Measurements from ENCODE around the gene ZNF892. TPM values are rescaled to one million over a fixed set of nuclear protein-coding genes. Genes with fewer than 3 reads are reported as not detected.

Gene ZNF892
- total and polyA plus RNA-seq, 2 of the 13 experiments (the other 11 are each of a cell fraction or from before 2014, with no cell fraction given), result not detected

DNA sequence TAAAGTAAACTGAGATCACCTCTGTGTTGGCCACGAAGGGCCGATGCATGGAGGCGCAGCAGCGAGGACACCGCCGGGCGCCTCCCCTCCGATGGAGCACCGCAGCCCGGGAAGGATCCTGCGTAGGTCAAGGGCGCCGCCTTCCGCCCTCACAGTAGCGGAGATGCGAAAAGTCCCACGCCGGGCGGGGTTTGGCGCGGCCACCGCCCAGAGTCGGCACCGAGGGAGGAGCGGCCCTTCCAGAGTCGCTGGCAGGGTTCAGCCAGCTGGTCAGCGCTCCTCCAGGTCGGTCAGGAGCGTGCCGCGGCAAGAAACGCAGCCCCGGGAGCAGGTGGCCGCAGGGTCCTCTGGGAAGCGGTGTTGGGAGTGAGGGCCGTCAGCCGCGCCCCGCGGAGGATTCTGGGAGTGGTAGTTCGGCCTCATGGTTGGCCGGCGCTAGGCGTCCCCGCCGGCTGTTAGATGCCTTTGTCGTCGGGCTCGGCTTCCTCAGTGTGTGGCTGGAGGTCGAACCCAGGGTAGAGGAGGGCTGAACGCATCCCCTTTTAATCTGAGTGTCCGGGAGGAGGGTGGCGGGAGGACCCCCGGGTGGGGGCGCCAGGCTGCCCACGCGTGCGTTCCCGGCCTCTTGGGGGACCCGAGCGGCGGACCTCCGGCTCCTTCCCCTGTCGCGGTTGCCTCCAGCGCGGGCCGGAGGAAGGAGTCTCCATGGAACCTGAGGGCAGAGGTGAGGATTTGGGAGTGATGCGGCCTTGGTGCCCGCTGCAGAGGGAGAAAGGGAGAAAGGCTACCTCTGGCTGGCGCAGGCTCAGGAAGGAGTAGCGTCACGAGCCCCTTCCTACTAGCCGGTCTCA lies at the start of gene ZNF892 (continued):
- TF ChIP-seq SRY (CRISPR knock-in tag; IDR thresholded peaks at IDR 0.05) (peak; percentile 37; the same call in 1 of the 2 replicates), PHF8 (CRISPR knock-in tag; IDR thresholded peaks at IDR 0.05) (peak; percentile 64), SRSF9 (IDR thresholded peaks at IDR 0.05; ENCODE audit: borderline replicate concordance, insufficient read depth, low read depth, low read length, poor library complexity, severe bottlenecking) (no peak), YEATS4 (CRISPR knock-in tag; IDR thresholded peaks at IDR 0.05; ENCODE audit: borderline replicate concordance) (peak; percentile 46; the same call in 1 of the 2 replicates), RORA (CRISPR knock-in tag; IDR thresholded peaks at IDR 0.05) (no peak), GZF1 (CRISPR knock-in tag; IDR thresholded peaks at IDR 0.05) (no peak), MLLT10 (CRISPR knock-in tag; IDR thresholded peaks at IDR 0.05) (no peak), REPIN1 (CRISPR knock-in tag; IDR thresholded peaks at IDR 0.05; ENCODE audit: borderline replicate concordance, low read depth) (0 out of 2 replicates have a peak, but pooled peaks have one; percentile 70), ZNF496 (CRISPR knock-in tag; IDR thresholded peaks at IDR 0.05; ENCODE audit: insufficient replicate concordance) (no peak), RCOR2 (CRISPR knock-in tag; IDR thresholded peaks at IDR 0.05) (no peak), CBX5 (CRISPR knock-in tag; IDR thresholded peaks at IDR 0.05; ENCODE audit: borderline replicate concordance) (0 out of 2 replicates have a peak, but pooled peaks have one; percentile 52), KMT2B (CRISPR knock-in tag; IDR thresholded peaks at IDR 0.05) (no peak), HNRNPK (IDR thresholded peaks at IDR 0.05; ENCODE audit: low read depth, low read length, poor library complexity, severe bottlenecking) (peak; percentile 31), ZNF563 (CRISPR knock-in tag; IDR thresholded peaks at IDR 0.05) (0 out of 2 replicates have a peak, but pooled peaks have one; percentile 65)
- TF ChIP-seq, protein P1, sequence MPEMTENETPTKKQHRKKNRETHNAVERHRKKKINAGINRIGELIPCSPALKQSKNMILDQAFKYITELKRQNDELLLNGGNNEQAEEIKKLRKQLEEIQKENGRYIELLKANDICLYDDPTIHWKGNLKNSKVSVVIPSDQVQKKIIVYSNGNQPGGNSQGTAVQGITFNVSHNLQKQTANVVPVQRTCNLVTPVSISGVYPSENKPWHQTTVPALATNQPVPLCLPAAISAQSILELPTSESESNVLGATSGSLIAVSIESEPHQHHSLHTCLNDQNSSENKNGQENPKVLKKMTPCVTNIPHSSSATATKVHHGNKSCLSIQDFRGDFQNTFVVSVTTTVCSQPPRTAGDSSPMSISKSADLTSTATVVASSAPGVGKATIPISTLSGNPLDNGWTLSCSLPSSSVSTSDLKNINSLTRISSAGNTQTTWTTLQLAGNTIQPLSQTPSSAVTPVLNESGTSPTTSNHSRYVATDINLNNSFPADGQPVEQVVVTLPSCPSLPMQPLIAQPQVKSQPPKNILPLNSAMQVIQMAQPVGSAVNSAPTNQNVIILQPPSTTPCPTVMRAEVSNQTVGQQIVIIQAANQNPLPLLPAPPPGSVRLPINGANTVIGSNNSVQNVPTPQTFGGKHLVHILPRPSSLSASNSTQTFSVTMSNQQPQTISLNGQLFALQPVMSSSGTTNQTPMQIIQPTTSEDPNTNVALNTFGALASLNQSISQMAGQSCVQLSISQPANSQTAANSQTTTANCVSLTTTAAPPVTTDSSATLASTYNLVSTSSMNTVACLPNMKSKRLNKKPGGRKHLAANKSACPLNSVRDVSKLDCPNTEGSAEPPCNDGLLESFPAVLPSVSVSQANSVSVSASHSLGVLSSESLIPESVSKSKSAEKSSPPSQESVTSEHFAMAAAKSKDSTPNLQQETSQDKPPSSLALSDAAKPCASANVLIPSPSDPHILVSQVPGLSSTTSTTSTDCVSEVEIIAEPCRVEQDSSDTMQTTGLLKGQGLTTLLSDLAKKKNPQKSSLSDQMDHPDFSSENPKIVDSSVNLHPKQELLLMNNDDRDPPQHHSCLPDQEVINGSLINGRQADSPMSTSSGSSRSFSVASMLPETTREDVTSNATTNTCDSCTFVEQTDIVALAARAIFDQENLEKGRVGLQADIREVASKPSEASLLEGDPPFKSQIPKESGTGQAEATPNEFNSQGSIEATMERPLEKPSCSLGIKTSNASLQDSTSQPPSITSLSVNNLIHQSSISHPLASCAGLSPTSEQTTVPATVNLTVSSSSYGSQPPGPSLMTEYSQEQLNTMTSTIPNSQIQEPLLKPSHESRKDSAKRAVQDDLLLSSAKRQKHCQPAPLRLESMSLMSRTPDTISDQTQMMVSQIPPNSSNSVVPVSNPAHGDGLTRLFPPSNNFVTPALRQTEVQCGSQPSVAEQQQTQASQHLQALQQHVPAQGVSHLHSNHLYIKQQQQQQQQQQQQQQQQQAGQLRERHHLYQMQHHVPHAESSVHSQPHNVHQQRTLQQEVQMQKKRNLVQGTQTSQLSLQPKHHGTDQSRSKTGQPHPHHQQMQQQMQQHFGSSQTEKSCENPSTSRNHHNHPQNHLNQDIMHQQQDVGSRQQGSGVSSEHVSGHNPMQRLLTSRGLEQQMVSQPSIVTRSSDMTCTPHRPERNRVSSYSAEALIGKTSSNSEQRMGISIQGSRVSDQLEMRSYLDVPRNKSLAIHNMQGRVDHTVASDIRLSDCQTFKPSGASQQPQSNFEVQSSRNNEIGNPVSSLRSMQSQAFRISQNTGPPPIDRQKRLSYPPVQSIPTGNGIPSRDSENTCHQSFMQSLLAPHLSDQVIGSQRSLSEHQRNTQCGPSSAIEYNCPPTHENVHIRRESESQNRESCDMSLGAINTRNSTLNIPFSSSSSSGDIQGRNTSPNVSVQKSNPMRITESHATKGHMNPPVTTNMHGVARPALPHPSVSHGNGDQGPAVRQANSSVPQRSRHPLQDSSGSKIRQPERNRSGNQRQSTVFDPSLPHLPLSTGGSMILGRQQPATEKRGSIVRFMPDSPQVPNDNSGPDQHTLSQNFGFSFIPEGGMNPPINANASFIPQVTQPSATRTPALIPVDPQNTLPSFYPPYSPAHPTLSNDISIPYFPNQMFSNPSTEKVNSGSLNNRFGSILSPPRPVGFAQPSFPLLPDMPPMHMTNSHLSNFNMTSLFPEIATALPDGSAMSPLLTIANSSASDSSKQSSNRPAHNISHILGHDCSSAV (CRISPR knock-in tag; IDR thresholded peaks at IDR 0.05; ENCODE audit: borderline replicate concordance), result 0 out of 2 replicates have a peak, but pooled peaks have one; percentile 52
- TF ChIP-seq, protein P2, sequence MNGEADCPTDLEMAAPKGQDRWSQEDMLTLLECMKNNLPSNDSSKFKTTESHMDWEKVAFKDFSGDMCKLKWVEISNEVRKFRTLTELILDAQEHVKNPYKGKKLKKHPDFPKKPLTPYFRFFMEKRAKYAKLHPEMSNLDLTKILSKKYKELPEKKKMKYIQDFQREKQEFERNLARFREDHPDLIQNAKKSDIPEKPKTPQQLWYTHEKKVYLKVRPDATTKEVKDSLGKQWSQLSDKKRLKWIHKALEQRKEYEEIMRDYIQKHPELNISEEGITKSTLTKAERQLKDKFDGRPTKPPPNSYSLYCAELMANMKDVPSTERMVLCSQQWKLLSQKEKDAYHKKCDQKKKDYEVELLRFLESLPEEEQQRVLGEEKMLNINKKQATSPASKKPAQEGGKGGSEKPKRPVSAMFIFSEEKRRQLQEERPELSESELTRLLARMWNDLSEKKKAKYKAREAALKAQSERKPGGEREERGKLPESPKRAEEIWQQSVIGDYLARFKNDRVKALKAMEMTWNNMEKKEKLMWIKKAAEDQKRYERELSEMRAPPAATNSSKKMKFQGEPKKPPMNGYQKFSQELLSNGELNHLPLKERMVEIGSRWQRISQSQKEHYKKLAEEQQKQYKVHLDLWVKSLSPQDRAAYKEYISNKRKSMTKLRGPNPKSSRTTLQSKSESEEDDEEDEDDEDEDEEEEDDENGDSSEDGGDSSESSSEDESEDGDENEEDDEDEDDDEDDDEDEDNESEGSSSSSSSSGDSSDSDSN (CRISPR knock-in tag; IDR thresholded peaks at IDR 0.05), result peak; percentile 77
